ENCODE data around the gene PFDN4. TPM values are rescaled to one million over a fixed set of nuclear protein-coding genes. Genes with fewer than 3 reads are reported as not detected.

The PFDN4 gene
- total RNA-seq, 1 donor from 2014 or later = 28.4 TPM

DNA sequence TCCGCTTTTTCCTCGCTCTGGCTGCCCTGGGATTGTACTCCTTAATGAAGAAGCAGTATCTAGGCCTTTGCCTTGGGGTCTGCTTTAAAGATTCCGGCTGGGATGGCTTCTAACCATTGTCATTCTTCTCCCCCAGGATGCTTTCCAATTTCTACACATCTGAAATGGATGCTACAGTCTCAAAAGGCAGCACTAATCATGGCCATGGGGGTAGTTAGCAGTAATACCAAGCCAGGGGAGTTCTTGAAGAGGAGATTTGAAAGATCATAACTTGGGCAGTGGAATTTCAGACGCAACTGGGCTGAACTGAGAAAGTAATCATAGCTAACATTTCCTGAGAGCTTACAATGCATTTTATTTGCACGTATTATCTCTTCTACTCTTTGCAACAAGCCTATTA lies 3.4 kb upstream of the PFDN4 start:
- H3K4me3 Mint-ChIP-seq = no peak overlapping the region
- peaks cover 21% of the 10 kb centered on the region for H3K4me1 Mint-ChIP-seq (ENCODE audit: unreplicated experiment)

DNA sequence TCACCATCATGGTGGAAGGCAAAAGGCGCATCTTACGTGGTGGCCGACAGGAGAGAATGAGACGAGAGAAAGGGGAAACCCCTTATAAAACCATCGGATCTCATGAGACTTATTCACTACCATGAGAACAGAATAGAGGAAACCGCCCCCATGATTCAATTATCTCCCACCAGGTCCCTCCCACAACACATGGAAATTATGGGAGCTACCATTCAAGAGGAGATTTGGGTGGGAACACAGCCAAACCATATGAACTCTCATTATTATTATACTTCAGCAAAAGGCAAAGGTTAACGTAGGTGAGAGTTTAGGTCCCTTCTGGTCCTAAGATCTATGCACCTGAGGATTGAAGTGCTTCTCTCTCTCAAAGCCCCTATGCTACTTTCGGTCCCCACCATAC lies 2.4 kb upstream of the PFDN4 start:
- no peak overlapping the region for H3K4me3 Mint-ChIP-seq
- H3K27me3 Mint-ChIP-seq = no peaks in the 10 kb centered on the region
- H3K4me1 Mint-ChIP-seq (ENCODE audit: unreplicated experiment) = peaks cover 28% of the 10 kb centered on the region
- no peak for DNase-seq (ENCODE audit: extremely low spot score, unreplicated experiment)
- no peaks in the 10 kb centered on the region for H3K9me3 Mint-ChIP-seq
- no peak overlapping the region for H3K27ac Mint-ChIP-seq
- TF ChIP-seq, protein P1, sequence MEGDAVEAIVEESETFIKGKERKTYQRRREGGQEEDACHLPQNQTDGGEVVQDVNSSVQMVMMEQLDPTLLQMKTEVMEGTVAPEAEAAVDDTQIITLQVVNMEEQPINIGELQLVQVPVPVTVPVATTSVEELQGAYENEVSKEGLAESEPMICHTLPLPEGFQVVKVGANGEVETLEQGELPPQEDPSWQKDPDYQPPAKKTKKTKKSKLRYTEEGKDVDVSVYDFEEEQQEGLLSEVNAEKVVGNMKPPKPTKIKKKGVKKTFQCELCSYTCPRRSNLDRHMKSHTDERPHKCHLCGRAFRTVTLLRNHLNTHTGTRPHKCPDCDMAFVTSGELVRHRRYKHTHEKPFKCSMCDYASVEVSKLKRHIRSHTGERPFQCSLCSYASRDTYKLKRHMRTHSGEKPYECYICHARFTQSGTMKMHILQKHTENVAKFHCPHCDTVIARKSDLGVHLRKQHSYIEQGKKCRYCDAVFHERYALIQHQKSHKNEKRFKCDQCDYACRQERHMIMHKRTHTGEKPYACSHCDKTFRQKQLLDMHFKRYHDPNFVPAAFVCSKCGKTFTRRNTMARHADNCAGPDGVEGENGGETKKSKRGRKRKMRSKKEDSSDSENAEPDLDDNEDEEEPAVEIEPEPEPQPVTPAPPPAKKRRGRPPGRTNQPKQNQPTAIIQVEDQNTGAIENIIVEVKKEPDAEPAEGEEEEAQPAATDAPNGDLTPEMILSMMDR (conservative IDR thresholded peaks at IDR 0.05) = no peak
- H3K36me3 Mint-ChIP-seq = peaks cover 9% of the 10 kb centered on the region

More for the DNA sequence above, 3.4 kb upstream of the PFDN4 start:
- H3K27me3 Mint-ChIP-seq = no peaks in the 10 kb centered on the region
- H3K27ac Mint-ChIP-seq = no peak overlapping the region
- TF ChIP-seq, protein P1 (conservative IDR thresholded peaks at IDR 0.05) = no peak
- H3K36me3 Mint-ChIP-seq = peaks cover 2% of the 10 kb centered on the region
- DNase-seq (ENCODE audit: extremely low spot score, unreplicated experiment) = no peak
- no peaks in the 10 kb centered on the region for H3K9me3 Mint-ChIP-seq

DNA sequence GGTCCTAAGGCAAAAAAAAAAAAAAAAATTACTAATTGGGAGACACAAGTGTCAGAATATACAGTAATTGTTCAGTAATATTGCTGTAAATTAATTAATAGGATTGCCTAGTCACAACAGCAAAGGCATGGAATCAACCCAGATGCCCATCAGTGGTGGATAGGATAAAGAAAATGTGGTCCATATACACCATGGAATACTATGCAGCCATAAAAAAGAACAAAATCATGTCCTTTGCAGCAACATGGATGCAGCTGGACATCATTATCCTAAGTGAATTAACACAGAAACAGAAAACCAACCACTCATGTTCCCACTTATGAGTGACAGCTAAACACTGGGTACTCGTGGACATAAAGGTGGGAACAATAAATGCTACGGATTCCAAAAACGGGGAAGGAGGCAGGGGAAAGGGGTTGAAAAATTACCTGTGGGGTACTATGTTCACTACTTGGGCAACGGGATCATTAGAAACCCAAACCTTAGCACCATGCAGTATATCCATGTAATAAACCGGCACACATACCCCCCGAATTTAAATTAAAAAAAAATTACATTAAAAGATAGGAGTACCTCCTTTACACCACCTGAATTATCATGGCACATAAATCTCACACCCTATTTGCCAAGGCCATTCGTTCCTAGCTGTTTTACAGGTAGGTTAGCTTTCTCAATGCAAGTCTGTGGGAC lies 689 bp upstream of the PFDN4 start:
- DNase-seq (ENCODE audit: extremely low spot score, unreplicated experiment) = no peak
- Mint-ChIP-seq H3K4me3 (peak overlapping the region; percentile 99), H3K36me3 (peaks cover 21% of the 10 kb centered on the region), H3K27me3 (no peaks in the 10 kb centered on the region), H3K27ac (peak overlapping the region; percentile 100), H3K9me3 (no peaks in the 10 kb centered on the region), H3K4me1 (ENCODE audit: unreplicated experiment) (peaks cover 27% of the 10 kb centered on the region)
- TF ChIP-seq, protein P1 (conservative IDR thresholded peaks at IDR 0.05) = no peak

DNA sequence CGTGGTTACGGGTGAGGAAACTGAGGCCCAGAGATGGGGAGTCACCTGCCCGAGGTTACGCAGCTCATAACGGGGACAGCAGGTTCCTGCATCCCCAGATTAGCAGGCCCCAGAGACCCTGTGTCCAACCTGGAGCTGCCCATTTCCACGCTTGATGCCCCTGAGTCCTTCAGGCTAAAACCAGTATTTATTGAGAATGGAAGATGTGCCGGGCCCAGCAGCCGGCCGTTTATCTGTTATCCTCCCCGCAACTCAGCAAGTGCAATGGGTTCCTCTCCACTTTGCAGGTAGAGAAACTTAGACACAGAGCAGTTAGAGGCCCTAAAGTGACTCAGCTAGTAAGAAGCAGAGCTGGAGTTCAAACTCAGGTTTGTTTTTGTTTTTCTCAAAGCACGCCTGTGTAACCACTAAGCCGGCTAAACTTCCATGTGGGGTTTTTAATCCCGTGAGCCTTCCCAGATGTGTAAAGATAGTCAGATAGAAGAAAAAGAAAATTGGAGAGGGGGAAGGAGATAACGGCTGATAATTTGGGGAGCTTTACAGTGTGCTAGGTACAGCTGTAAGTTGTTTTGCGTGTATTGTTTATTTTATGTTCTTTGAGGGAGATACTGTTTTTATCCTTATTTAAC lies 775 bp downstream of the PFDN4 start:
- H3K27ac Mint-ChIP-seq = peak overlapping the region; percentile 74
- H3K36me3 Mint-ChIP-seq = peaks cover 24% of the 10 kb centered on the region
- H3K27me3 Mint-ChIP-seq = no peaks in the 10 kb centered on the region
- DNase-seq (ENCODE audit: extremely low spot score, unreplicated experiment) = no peak
- TF ChIP-seq, protein P1 (conservative IDR thresholded peaks at IDR 0.05) = no peak
- peak overlapping the region; percentile 89 for H3K4me3 Mint-ChIP-seq
- no peaks in the 10 kb centered on the region for H3K9me3 Mint-ChIP-seq
- H3K4me1 Mint-ChIP-seq (ENCODE audit: unreplicated experiment) = peaks cover 27% of the 10 kb centered on the region

DNA sequence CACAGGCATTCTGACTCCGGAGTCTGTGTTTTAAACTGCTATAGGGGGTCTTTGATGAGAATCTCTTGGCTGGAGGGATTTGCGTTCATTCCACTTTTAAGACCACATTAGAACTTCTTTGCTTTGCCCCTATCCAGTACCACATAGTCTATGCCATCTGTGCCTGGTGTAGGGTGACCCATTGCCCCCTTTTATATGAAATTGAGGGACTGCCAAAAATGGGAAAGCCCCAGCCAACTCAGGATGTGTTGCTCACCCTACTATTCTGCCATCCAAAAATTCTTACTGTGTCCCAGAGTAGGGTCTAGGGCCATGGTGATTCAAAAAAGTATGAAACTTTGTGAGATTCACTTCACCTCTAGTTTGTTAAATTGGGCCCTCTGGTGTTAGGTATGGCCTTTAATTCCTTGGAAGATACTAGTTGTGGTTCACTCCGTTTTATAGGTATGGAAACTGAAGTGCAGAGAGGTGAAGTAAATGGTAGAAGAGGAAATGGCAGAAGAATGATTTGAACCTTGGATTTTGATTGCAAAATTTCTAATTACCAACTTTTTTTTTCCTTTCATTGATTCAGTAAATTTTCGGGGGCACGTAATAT lies 1.4 kb downstream of the PFDN4 start:
- TF ChIP-seq, protein P1 (conservative IDR thresholded peaks at IDR 0.05) = no peak

More for the DNA sequence above, 1.4 kb downstream of the PFDN4 start:
- Mint-ChIP-seq H3K36me3 (peaks cover 24% of the 10 kb centered on the region), H3K27me3 (no peaks in the 10 kb centered on the region), H3K4me1 (ENCODE audit: unreplicated experiment) (peaks cover 27% of the 10 kb centered on the region), H3K4me3 (peak overlapping the region; percentile 89), H3K9me3 (no peaks in the 10 kb centered on the region), H3K27ac (peak overlapping the region; percentile 74)
- no peak for DNase-seq (ENCODE audit: extremely low spot score, unreplicated experiment)
